Measurements from ENCODE around the gene UNC13B.

The UNC13B gene

GRCh38 chr9:35452481-35452880 lies 290.7 kb downstream of the UNC13B start:
- H3K36me3 ChIP-seq (ENCODE audit: low read depth), result no peaks in the 10 kb centered on the region
- ATAC-seq (ENCODE audit: low read depth) (no peak), DNase-seq (ENCODE audit: low spot score) (no peak)
- peak; percentile 9 for TF ChIP-seq CTCF (IDR thresholded peaks at IDR 0.05; ENCODE audit: poor library complexity, severe bottlenecking)
- peaks cover 20% of the 10 kb centered on the region for H3K27me3 ChIP-seq (ENCODE audit: insufficient read depth, poor library complexity, severe bottlenecking)
- H3K4me3 ChIP-seq (ENCODE audit: severe bottlenecking), result no peak overlapping the region
- no peaks in the 10 kb centered on the region for H3K9me3 ChIP-seq (ENCODE audit: severe bottlenecking)
- no peak overlapping the region for H3K27ac ChIP-seq (ENCODE audit: poor library complexity, severe bottlenecking)
- H3K4me1 ChIP-seq (ENCODE audit: insufficient read depth, poor library complexity, severe bottlenecking), result no peaks in the 10 kb centered on the region

- Histone ChIP-seq H3K36me3 (ENCODE audit: low read depth) (no peaks in the 10 kb centered on the region), H3K4me3 (ENCODE audit: severe bottlenecking) (no peak overlapping the region), H3K27me3 (ENCODE audit: insufficient read depth, poor library complexity, severe bottlenecking) (peaks cover 13% of the 10 kb centered on the region), H3K9me3 (ENCODE audit: severe bottlenecking) (no peaks in the 10 kb centered on the region), H3K27ac (ENCODE audit: poor library complexity, severe bottlenecking) (no peak overlapping the region), H3K4me1 (ENCODE audit: insufficient read depth, poor library complexity, severe bottlenecking) (no peaks in the 10 kb centered on the region)
- TF ChIP-seq CTCF (IDR thresholded peaks at IDR 0.05; ENCODE audit: poor library complexity, severe bottlenecking), result no peak
- ATAC-seq (ENCODE audit: low read depth), result no peak
- no peak for DNase-seq (ENCODE audit: low spot score)
Observed at GRCh38 chr9:35453786-35454185, 292.0 kb downstream of the UNC13B start.
